Liver (tissue), 3 donors: ENCODE measurements around the gene DEPDC5.

ENCODE experiments used
- CTCF ChIP-seq: fragments of 150-350 bp; IDR thresholded peaks from 2 replicates; pipeline ENCODE4 v1.5.1; 2017; ENCODE audit warnings: improper control_type of control experiment, low read depth, low read length; ENCODE audit not compliant: missing input control
- EGR1 ChIP-seq, 2 donors: IDR thresholded peaks; 2 replicates each; pipeline ENCODE4 v1.6.1; 2016 to 2018; ENCODE audit warnings: antibody characterized with exemption in 2 of 2, low read depth in 2 of 2
- FOXA2 ChIP-seq: IDR thresholded peaks from 2 replicates; pipeline ENCODE4 v1.6.1; 2016; ENCODE audit warnings: antibody characterized with exemption
- GABPA ChIP-seq, 2 donors: IDR thresholded peaks in 1 of 2; conservative IDR thresholded peaks in 1 of 2; 2 replicates each; pipeline ENCODE4 v1.6.1; 2016; ENCODE audit warnings: antibody characterized with exemption in 2 of 2, mild to moderate bottlenecking in 1 of 2, moderate library complexity in 1 of 2
- HNF4G ChIP-seq: IDR thresholded peaks from 2 replicates; pipeline ENCODE4 v1.6.1; 2016; ENCODE audit warnings: antibody characterized with exemption
- JUND ChIP-seq, 2 donors: IDR thresholded peaks; 2 replicates each; pipeline ENCODE4 v1.6.1; 2016; ENCODE audit warnings: antibody characterized with exemption in 2 of 2
- RAD21 ChIP-seq, 2 donors: IDR thresholded peaks; 2 replicates each; pipeline ENCODE4 v1.6.1; 2016; ENCODE audit warnings: antibody characterized with exemption in 2 of 2, mild to moderate bottlenecking in 2 of 2
- RXRA ChIP-seq, 2 donors: IDR thresholded peaks; 2 replicates each; pipeline ENCODE4 v1.6.1; 2017 to 2018; ENCODE audit warnings: antibody characterized with exemption in 2 of 2, mild to moderate bottlenecking in 1 of 2
- TAF1 ChIP-seq: conservative IDR thresholded peaks from 2 replicates; pipeline ENCODE4 v1.6.1; 2016; ENCODE audit warnings: antibody characterized with exemption, mild to moderate bottlenecking
- YY1 ChIP-seq: IDR thresholded peaks from 2 replicates; pipeline ENCODE4 v1.6.1; 2016; ENCODE audit warnings: antibody characterized with exemption, mild to moderate bottlenecking
- ZBTB33 ChIP-seq: IDR thresholded peaks from 2 replicates; pipeline ENCODE4 v1.6.1; 2016; ENCODE audit warnings: antibody characterized with exemption
- TF ChIP-seq, protein P1 (sequence below): IDR thresholded peaks from 2 replicates; pipeline ENCODE4 v1.6.1; 2016; ENCODE audit warnings: antibody characterized with exemption
- TF ChIP-seq, protein P2 (sequence below): IDR thresholded peaks from 2 replicates; pipeline ENCODE4 v1.6.1; 2016; ENCODE audit warnings: antibody characterized with exemption, mild to moderate bottlenecking
- TF ChIP-seq, protein P3 (sequence below): IDR thresholded peaks from 2 replicates; pipeline ENCODE4 v1.6.1; 2016; ENCODE audit warnings: antibody characterized with exemption
- donor health status: healthy.
- donor health status: healthy.

DNA sequence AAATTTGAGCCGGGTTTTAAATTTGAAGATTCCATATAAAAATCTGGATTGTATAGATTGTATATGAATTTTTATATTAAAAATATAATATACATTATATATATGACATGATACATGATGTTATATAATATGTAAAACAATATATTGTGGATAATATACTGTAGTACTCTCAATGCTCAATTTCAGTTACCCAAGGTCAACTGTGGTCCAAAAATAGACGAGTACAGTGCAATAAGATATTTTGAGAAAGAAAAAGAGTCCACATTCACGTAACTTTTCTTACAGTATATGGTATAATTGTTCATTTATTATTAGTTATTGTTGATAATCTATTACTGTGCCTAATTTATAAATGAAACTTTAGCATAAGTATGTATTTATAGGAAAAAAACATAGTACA, 96.3 kb downstream of the DEPDC5 start:
- no peak for TF ChIP-seq CTCF
- TF ChIP-seq RAD21 (IDR thresholded peaks at IDR 0.05) = no peak
- no peak for TF ChIP-seq TAF1
- TF ChIP-seq, protein P1, sequence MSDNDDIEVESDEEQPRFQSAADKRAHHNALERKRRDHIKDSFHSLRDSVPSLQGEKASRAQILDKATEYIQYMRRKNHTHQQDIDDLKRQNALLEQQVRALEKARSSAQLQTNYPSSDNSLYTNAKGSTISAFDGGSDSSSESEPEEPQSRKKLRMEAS = no peak
- TF ChIP-seq, protein P2, sequence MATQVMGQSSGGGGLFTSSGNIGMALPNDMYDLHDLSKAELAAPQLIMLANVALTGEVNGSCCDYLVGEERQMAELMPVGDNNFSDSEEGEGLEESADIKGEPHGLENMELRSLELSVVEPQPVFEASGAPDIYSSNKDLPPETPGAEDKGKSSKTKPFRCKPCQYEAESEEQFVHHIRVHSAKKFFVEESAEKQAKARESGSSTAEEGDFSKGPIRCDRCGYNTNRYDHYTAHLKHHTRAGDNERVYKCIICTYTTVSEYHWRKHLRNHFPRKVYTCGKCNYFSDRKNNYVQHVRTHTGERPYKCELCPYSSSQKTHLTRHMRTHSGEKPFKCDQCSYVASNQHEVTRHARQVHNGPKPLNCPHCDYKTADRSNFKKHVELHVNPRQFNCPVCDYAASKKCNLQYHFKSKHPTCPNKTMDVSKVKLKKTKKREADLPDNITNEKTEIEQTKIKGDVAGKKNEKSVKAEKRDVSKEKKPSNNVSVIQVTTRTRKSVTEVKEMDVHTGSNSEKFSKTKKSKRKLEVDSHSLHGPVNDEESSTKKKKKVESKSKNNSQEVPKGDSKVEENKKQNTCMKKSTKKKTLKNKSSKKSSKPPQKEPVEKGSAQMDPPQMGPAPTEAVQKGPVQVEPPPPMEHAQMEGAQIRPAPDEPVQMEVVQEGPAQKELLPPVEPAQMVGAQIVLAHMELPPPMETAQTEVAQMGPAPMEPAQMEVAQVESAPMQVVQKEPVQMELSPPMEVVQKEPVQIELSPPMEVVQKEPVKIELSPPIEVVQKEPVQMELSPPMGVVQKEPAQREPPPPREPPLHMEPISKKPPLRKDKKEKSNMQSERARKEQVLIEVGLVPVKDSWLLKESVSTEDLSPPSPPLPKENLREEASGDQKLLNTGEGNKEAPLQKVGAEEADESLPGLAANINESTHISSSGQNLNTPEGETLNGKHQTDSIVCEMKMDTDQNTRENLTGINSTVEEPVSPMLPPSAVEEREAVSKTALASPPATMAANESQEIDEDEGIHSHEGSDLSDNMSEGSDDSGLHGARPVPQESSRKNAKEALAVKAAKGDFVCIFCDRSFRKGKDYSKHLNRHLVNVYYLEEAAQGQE = no peak
- TF ChIP-seq JUND (IDR thresholded peaks at IDR 0.05) = no peak
- TF ChIP-seq RXRA (IDR thresholded peaks at IDR 0.05) = no peak
- TF ChIP-seq YY1 = no peak
- TF ChIP-seq, protein P3, sequence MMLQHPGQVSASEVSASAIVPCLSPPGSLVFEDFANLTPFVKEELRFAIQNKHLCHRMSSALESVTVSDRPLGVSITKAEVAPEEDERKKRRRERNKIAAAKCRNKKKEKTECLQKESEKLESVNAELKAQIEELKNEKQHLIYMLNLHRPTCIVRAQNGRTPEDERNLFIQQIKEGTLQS = no peak
- TF ChIP-seq ZBTB33 = no peak
- no peak for TF ChIP-seq HNF4G
- no peak for TF ChIP-seq GABPA (IDR thresholded peaks at IDR 0.05 in 1 of 2, conservative IDR thresholded peaks at IDR 0.05 in 1 of 2)
- TF ChIP-seq EGR1 (IDR thresholded peaks at IDR 0.05; ENCODE audit: low read depth in 2 of 2) = no peak
- no peak for TF ChIP-seq FOXA2
